Activated CD8-positive, alpha-beta memory T cell treated with anti-CD3 and anti-CD28 coated beads for 36 hours (primary cell): Measurements from ENCODE around the gene RNF31. TPM values are rescaled to one million over a fixed set of nuclear protein-coding genes. Genes with fewer than 3 reads are reported as not detected.

Experiments
- CTCF ChIA-PET: fragments of 350-600 bp; sonication (Branson Sonifier 250); formaldehyde crosslinking; loops from one replicate; lab custom pipeline; 2021; ENCODE audit warnings: antibody characterized with exemption; lab: Charles Lee
- POLR2A ChIA-PET: fragments of 350-600 bp; sonication (Branson Sonifier 250); formaldehyde crosslinking; loops from one replicate; lab custom pipeline; 2021; ENCODE audit warnings: antibody characterized with exemption; lab: Charles Lee
- total RNA-seq, 2 experiments: library from RNA; stranded (reverse); gene quantifications; one replicate each; pipeline ENCODE4 v1.2.3, GENCODE V29; 2021

The RNF31 gene
- 10 to 100 TPM; 75.5 to 80.8 TPM for total RNA-seq

GRCh38 chr14:24146978-24147760 lies at the start of gene RNF31:
Gene RNF31 (plus strand): TSS chr14:24147498. CDS start chr14:24147699, 201 bp downstream.
- CTCF ChIA-PET, result interaction anchor here (0.9 to 2.7 kb wide), 6 partner anchors 8 to 57 kb away, joined by 3 to 24 read pairs (median 7); partner anchors contain the start of genes DCAF11, IRF9, NRL and PSME1
- POLR2A ChIA-PET, result interaction anchor here (0.5 to 3.8 kb wide), 9 partner anchors 10 to 53 kb away, joined by 3 to 34 read pairs (median 4); partner anchors contain the start of genes DCAF11, IRF9, NRL and PCK2

GRCh38 chr14:24098229-24098926 lies 48.9 kb upstream of the RNF31 start:
- ChIA-PET CTCF (interaction anchor here (1.2 to 8.2 kb wide), 2 partner anchors 9 to 29 kb away, joined by 3 to 70 read pairs; no protein-coding TSS in a partner anchor), POLR2A (no interaction called here)

GRCh38 chr14:24098927-24099813 lies 48.1 kb upstream of the RNF31 start:
- ChIA-PET POLR2A (no interaction called here), CTCF (interaction anchor here (8.2 kb wide), 1 partner anchor 8 kb away, joined by 70 read pairs; no protein-coding TSS in a partner anchor)

- CTCF ChIA-PET, result interaction anchor here (1.2 kb wide), 1 partner anchor 14 kb away, joined by 4 read pairs; the partner anchor contains the start of gene DCAF11
- POLR2A ChIA-PET, result interaction anchor here (1.3 kb wide), 1 partner anchor 20 kb away, joined by 4 read pairs; no protein-coding TSS in a partner anchor
Measured at GRCh38 chr14:24100197-24100981, 46.9 kb upstream of the RNF31 start.

GRCh38 chr14:24100982-24101494 lies 46.3 kb upstream of the RNF31 start:
- ChIA-PET POLR2A (interaction anchor here (1.3 kb wide), 1 partner anchor 20 kb away, joined by 4 read pairs; no protein-coding TSS in a partner anchor), CTCF (interaction anchor here (1.2 kb wide), 2 partner anchors 13 to 41 kb away, joined by 3 to 4 read pairs; partner anchors contain the start of gene DCAF11)

GRCh38 chr14:24102357-24103048 lies 44.8 kb upstream of the RNF31 start:
- CTCF ChIA-PET, result interaction anchor here (0.9 to 1.0 kb wide), 2 partner anchors 39 to 44 kb away, joined by 3 to 4 read pairs; no protein-coding TSS in a partner anchor
- POLR2A ChIA-PET, result interaction anchor here (0.5 kb wide), 1 partner anchor 51 kb away, joined by 3 read pairs; no protein-coding TSS in a partner anchor

- ChIA-PET POLR2A (interaction anchor here (0.6 to 1.7 kb wide), 2 partner anchors 9 to 66 kb away, joined by 6 to 7 read pairs; partner anchors contain the start of gene PCK2), CTCF (no interaction called here)
Measured at GRCh38 chr14:24103451-24103850, 43.8 kb upstream of the RNF31 start.

GRCh38 chr14:24105609-24106239 lies 41.6 kb upstream of the RNF31 start:
- CTCF ChIA-PET, result interaction anchor here (1.4 to 5.6 kb wide), 3 partner anchors 10 to 16 kb away, joined by 3 to 70 read pairs (median 4); partner anchors contain the start of gene PCK2
- POLR2A ChIA-PET, result interaction anchor here (0.7 kb wide), 1 partner anchor 52 kb away, joined by 3 read pairs; no protein-coding TSS in a partner anchor

GRCh38 chr14:24106672-24107271 lies 40.5 kb upstream of the RNF31 start:
- ChIA-PET CTCF (interaction anchor here (1.0 to 5.6 kb wide), 6 partner anchors 12 to 54 kb away, joined by 3 to 70 read pairs (median 12); partner anchors contain the start of genes IRF9 and PCK2), POLR2A (interaction anchor here (0.7 to 0.8 kb wide), 2 partner anchors 12 to 53 kb away, joined by 3 read pairs; no protein-coding TSS in a partner anchor)

GRCh38 chr14:24108336-24108874 lies 38.9 kb upstream of the RNF31 start:
- CTCF ChIA-PET, result interaction anchor here (0.5 to 5.6 kb wide), 21 partner anchors 13 to 1169 kb away, joined by 3 to 70 read pairs (median 5); partner anchors contain the start of genes CARMIL3, DHRS4L2, EMC9 and IRF9
- POLR2A ChIA-PET, result interaction anchor here (0.7 to 2.0 kb wide), 5 partner anchors 15 to 925 kb away, joined by 4 to 13 read pairs (median 6); partner anchors contain the start of genes IRF9, PCK2 and PSME1

GRCh38 chr14:24110060-24110459 lies 37.2 kb upstream of the RNF31 start:
- CTCF ChIA-PET, result interaction anchor here (0.6 to 3.9 kb wide), 7 partner anchors 15 to 1100 kb away, joined by 3 to 25 read pairs (median 5); partner anchors contain the start of gene PCK2
- POLR2A ChIA-PET, result interaction anchor here (0.7 kb wide), 3 partner anchors 15 to 222 kb away, joined by 3 to 7 read pairs (median 6); no protein-coding TSS in a partner anchor

- CTCF ChIA-PET, result interaction anchor here (1.0 to 3.9 kb wide), 4 partner anchors 16 to 53 kb away, joined by 4 to 25 read pairs (median 6); partner anchors contain the start of gene PCK2
- POLR2A ChIA-PET, result no interaction called here
Measured at GRCh38 chr14:24110523-24110922, 36.8 kb upstream of the RNF31 start.

- CTCF ChIA-PET, result interaction anchor here (0.6 to 3.2 kb wide), 5 partner anchors 13 to 1182 kb away, joined by 4 to 13 read pairs (median 5); partner anchors contain the start of genes EMC9, IRF9 and PSME1
- POLR2A ChIA-PET, result interaction anchor here (1.0 to 3.6 kb wide), 7 partner anchors 19 to 100 kb away, joined by 3 to 31 read pairs (median 16); partner anchors contain the start of genes CHMP4A, IRF9, PCK2 and PSME1
Measured at GRCh38 chr14:24113379-24113800, 33.9 kb upstream of the RNF31 start.
